ENCODE measurements around the gene WDR64.

Gene WDR64

GRCh38 chr1:241652012-241652411 lies at the start of gene WDR64:
Gene WDR64 (plus strand): TSS chr1:241652281. CDS start chr1:241652485, 204 bp downstream.
- no peak for DNase-seq

- DNase-seq: no peak
Measured at GRCh38 chr1:241603731-241604245, 48.3 kb upstream of the WDR64 start.

GRCh38 chr1:241605146-241605805 lies 46.8 kb upstream of the WDR64 start:
- DNase-seq: no peak

GRCh38 chr1:241606544-241606943 lies 45.5 kb upstream of the WDR64 start:
- DNase-seq: no peak

GRCh38 chr1:241607497-241607896 lies 44.6 kb upstream of the WDR64 start:
- no peak for DNase-seq

- no peak for DNase-seq
Measured at GRCh38 chr1:241608379-241609033, 43.6 kb upstream of the WDR64 start.

GRCh38 chr1:241610056-241610815 lies 41.8 kb upstream of the WDR64 start:
- no peak for DNase-seq

GRCh38 chr1:241611063-241611462 lies 41.0 kb upstream of the WDR64 start:
- DNase-seq: no peak

- no peak for DNase-seq
Measured at GRCh38 chr1:241611736-241612135, 40.3 kb upstream of the WDR64 start.

GRCh38 chr1:241612533-241613477 lies 39.3 kb upstream of the WDR64 start:
- DNase-seq: no peak

- no peak for DNase-seq
Measured at GRCh38 chr1:241614144-241614543, 37.9 kb upstream of the WDR64 start.

GRCh38 chr1:241614572-241614971 lies 37.5 kb upstream of the WDR64 start:
- no peak for DNase-seq

GRCh38 chr1:241615043-241615974 lies 36.8 kb upstream of the WDR64 start:
- DNase-seq: no peak

GRCh38 chr1:241617426-241617825 lies 34.7 kb upstream of the WDR64 start:
- DNase-seq: no peak

GRCh38 chr1:241622669-241623068 lies 29.4 kb upstream of the WDR64 start:
- DNase-seq: no peak

- no peak for DNase-seq
Measured at GRCh38 chr1:241624935-241625334, 27.1 kb upstream of the WDR64 start.

GRCh38 chr1:241627453-241628259 lies 24.4 kb upstream of the WDR64 start:
- no peak for DNase-seq

GRCh38 chr1:241630005-241630404 lies 22.1 kb upstream of the WDR64 start:
- no peak for DNase-seq

GRCh38 chr1:241630476-241630875 lies 21.6 kb upstream of the WDR64 start:
- no peak for DNase-seq

GRCh38 chr1:241630899-241631298 lies 21.2 kb upstream of the WDR64 start:
- no peak for DNase-seq

All from right forelimb (tissue), 1 donor.